22Rv1 (cell line): Measurements from ENCODE around the gene RPLP2.

Experiments used
- ZFX ChIP-seq: fragments of 450-650 bp; IDR thresholded peaks from 2 replicates; pipeline ENCODE4 v1.6.1; 2017; ENCODE audit warnings: antibody characterized with exemption, borderline replicate concordance
- TF ChIP-seq, protein P1 (sequence below): fragments of 450-650 bp; IDR thresholded peaks from 2 replicates; pipeline ENCODE4 v1.5.1; 2017; ENCODE audit warnings: mild to moderate bottlenecking

DNA sequence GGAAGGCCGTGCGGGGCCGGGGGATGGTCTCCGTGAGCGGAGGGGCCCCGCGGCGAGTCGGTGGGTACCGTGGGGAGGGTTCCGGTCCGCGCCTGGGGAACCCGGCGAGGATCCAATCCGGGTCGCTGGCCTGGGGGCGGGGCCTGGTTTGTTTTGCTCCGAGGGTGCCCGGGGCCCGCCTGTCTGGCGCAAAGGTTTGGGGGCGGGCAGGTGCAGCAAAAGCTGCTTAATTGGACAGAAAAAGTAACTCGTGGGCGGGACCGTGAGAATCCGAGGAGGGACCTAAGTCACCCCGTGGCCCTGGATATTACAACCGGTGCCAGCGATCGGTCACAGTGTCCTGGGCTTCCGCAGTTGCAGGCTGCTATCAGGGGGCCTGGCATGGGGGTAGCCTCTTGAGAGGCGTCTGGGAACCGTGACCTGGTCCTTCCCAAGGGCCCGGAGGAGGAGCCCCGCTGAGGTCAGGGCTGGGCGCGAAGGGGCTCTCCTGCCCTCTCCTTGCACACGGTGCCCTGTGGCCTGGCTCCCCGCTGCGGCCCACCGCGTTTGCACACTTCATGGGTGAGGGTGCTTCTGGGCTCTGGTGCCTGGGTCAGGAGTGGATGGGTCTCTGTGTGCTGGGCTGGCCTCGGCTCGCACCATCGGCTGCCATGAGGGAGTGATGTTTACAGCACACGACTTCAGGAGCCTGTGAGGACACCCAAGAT lies 10.3 kb downstream of the RPLP2 start:
- TF ChIP-seq, protein P1, sequence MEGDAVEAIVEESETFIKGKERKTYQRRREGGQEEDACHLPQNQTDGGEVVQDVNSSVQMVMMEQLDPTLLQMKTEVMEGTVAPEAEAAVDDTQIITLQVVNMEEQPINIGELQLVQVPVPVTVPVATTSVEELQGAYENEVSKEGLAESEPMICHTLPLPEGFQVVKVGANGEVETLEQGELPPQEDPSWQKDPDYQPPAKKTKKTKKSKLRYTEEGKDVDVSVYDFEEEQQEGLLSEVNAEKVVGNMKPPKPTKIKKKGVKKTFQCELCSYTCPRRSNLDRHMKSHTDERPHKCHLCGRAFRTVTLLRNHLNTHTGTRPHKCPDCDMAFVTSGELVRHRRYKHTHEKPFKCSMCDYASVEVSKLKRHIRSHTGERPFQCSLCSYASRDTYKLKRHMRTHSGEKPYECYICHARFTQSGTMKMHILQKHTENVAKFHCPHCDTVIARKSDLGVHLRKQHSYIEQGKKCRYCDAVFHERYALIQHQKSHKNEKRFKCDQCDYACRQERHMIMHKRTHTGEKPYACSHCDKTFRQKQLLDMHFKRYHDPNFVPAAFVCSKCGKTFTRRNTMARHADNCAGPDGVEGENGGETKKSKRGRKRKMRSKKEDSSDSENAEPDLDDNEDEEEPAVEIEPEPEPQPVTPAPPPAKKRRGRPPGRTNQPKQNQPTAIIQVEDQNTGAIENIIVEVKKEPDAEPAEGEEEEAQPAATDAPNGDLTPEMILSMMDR = no peak
- TF ChIP-seq ZFX = no peak
